Mesothelial cell of epicardium (in vitro differentiated cells): Measurements from ENCODE around the gene PARVA. TPM values are rescaled to one million over a fixed set of nuclear protein-coding genes. Genes with fewer than 3 reads are reported as not detected.

Experiments used
- DNase-seq, 2 experiments: peaks; one replicate each; pipeline ENCODE4 v3.0.0; 2021; ENCODE audit warnings: low spot score in 2 of 2; ENCODE audit not compliant: unreplicated experiment in 2 of 2
- H3K27ac Mint-ChIP-seq: 2 replicates; pipeline ENCODE4 v1.8.0; 2021; ENCODE audit warnings: mixed read lengths
- H3K27me3 Mint-ChIP-seq: 2 replicates; pipeline ENCODE4 v1.8.0; 2021; ENCODE audit warnings: low read depth, mixed read lengths
- H3K36me3 Mint-ChIP-seq: 2 replicates; pipeline ENCODE4 v1.8.0; 2021; ENCODE audit warnings: mixed read lengths
- H3K4me1 Mint-ChIP-seq: 2 replicates; pipeline ENCODE4 v1.8.0; 2021; ENCODE audit warnings: mixed read lengths
- H3K4me3 Mint-ChIP-seq: 2 replicates; pipeline ENCODE4 v1.8.0; 2021; ENCODE audit warnings: mild to moderate bottlenecking, moderate library complexity, mixed read lengths
- H3K9me3 Mint-ChIP-seq: 2 replicates; pipeline ENCODE4 v1.8.0; 2021; ENCODE audit warnings: mixed read lengths
- total RNA-seq: library from RNA; stranded (reverse); gene quantifications from 3 replicates; pipeline ENCODE4 v1.2.1, GENCODE V29; 2021
- TF ChIP-seq, protein P1 (sequence below): fragments of 200-600 bp; sonication (generic); IDR thresholded peaks from one replicate; pipeline ENCODE4 v1.5.0; 2021; ENCODE audit warnings: antibody characterized with exemption; ENCODE audit not compliant: unreplicated experiment

Gene PARVA
- total RNA-seq, 1 donor from 2014 or later: 77.1 TPM

DNA sequence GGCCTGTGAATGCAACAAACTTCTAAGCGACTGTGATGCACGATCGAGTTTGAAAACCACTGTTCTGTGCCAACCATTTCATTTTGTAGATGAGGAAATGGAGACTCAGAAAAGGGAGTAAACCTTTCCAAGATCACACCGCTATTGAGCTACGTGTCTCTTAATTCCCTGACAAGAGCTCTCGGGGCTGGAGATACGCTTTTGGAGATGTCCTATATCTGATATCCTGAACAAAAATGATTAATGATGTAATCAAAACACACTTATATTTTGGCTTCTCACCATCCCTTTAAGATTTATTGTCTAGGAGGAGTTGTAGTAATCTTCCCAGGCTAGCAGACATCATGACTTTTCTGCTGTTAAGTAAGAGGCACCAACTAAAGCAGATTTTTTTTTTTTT lies 1.7 kb upstream of the PARVA start:
- Mint-ChIP-seq H3K27me3 (no peaks in the 10 kb centered on the region), H3K4me1 (peaks cover 40% of the 10 kb centered on the region), H3K36me3 (no peaks in the 10 kb centered on the region), H3K27ac (peak overlapping the region; percentile 92), H3K4me3 (no peak overlapping the region), H3K9me3 (peaks cover 7% of the 10 kb centered on the region)
- TF ChIP-seq, protein P1, sequence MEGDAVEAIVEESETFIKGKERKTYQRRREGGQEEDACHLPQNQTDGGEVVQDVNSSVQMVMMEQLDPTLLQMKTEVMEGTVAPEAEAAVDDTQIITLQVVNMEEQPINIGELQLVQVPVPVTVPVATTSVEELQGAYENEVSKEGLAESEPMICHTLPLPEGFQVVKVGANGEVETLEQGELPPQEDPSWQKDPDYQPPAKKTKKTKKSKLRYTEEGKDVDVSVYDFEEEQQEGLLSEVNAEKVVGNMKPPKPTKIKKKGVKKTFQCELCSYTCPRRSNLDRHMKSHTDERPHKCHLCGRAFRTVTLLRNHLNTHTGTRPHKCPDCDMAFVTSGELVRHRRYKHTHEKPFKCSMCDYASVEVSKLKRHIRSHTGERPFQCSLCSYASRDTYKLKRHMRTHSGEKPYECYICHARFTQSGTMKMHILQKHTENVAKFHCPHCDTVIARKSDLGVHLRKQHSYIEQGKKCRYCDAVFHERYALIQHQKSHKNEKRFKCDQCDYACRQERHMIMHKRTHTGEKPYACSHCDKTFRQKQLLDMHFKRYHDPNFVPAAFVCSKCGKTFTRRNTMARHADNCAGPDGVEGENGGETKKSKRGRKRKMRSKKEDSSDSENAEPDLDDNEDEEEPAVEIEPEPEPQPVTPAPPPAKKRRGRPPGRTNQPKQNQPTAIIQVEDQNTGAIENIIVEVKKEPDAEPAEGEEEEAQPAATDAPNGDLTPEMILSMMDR: no peak
- no peak for DNase-seq

DNA sequence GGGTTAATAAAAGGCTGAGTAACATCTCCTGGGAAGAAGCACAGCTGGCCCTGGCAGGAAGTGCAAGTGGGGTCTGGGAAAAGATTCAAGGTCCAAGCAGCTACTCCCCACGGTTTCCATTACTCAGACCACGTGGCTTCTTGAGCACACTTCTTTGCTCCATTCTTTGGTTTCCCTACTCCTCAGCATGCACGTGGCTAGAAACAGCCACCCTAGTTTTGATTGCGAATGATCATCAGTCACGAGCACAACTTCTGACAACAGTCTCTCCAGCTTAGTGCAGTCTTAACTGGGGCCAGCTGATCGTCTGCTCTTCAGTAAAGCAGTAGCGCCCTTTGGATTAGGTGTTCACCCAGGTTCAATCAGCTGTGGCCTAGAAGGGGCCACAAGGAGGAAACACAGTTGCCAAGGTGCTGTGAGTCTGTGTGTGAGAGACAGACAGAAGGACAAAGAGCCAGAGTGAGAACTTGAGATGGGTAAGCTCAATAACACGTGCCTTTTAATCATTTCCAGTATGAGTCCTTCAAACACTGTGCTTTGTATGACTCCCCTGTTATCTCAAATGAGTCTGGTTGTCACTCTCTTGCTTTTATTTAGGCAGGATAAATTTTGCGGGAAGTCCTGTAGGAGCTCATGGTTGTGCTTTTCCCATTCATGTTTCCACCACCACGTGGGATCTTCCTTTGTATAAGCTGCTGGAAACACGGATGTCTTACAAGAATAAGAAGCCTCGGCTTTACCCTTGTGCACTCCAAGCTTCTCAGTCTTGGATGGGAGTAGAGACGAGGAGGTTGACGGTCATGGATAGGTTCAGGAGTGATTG lies 901 bp upstream of the PARVA start:
- Mint-ChIP-seq H3K9me3 (no peaks in the 10 kb centered on the region), H3K27ac (peak overlapping the region; percentile 92), H3K4me3 (peak overlapping the region; percentile 75), H3K27me3 (no peaks in the 10 kb centered on the region), H3K36me3 (no peaks in the 10 kb centered on the region), H3K4me1 (peaks cover 40% of the 10 kb centered on the region)
- TF ChIP-seq, protein P1: no peak
- no peak for DNase-seq

DNA sequence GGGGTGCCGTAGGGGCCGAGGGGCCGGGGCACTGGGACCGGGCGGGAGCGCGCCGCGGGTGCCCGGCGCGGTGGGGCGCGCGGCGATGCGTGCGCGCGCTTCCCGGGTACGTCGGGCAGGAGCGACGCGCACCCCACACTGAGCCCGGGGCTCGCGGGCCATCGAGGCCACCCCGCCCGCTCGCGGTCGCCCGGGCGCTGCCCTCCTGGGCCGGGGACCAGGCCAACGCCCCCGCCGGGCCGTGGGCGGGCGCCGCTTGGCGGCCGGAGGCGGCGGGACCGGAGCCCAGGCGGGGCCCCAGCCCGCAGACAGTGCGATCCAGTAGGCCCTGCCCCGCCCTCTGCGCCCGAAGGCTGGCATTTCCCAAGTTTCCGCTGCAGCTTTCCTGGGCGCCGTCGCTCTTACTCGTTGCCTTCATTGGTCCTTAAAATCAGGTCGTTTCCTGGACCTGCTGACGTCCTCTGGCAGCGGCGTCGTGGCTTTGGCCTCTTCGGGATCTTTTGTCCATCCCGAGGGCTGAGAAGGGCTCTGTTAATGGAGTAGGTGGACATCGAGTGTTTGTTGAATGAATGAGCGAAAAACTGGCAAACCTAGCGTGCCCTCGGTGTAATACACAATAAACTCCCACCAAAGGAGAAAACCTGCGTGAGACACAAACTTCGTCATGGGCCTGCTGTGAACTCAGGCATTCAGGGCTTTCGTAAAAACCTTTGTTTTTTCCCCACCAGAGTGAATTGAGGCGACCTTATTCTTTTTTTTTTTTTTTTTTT lies 638 bp downstream of the PARVA start:
- H3K9me3 Mint-ChIP-seq: no peaks in the 10 kb centered on the region
- no peaks in the 10 kb centered on the region for H3K27me3 Mint-ChIP-seq
- peak; percentile 42 to 69 for DNase-seq
- TF ChIP-seq, protein P1: no peak
- peaks cover 40% of the 10 kb centered on the region for H3K4me1 Mint-ChIP-seq
- H3K27ac Mint-ChIP-seq: peak overlapping the region; percentile 99
- H3K36me3 Mint-ChIP-seq: peaks cover under 1% of the 10 kb centered on the region
- H3K4me3 Mint-ChIP-seq: peak overlapping the region; percentile 95

DNA sequence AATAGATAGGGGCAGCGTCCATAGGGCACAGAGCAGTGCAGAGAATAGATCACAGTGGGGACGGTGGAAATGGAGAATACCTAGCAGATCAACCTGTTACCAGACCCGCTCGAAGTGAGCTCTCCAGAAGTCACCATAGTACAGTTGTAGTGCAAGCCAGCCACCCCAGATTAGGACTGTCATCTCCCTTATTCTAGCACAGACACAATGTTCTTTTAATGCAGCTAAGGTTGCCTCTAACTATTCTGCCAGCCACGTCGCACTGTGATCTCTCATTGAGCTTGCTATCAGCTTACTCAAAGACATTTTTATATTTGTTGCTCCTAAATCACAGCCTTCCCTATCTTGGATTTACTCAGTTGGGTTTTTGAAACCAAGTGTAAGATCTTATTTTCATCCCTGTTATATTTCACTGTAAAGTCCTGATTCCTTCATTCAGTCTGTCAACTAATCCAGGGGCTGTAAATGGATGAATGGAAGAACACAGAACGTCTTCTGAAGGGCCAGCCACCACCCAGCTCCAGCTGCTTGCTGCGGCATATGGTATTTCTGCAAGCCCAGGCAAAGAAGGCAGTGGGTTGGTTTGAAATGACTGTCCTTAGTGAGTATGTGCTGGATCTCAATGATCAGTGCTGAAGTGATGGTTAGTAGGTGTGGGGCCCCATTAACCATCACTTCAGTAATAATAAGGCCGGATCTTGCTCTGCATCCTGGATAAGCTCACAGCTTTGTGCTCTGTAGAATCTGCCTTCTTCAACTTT lies 3.4 kb downstream of the PARVA start:
- H3K27ac Mint-ChIP-seq: no peak overlapping the region
- peaks cover 35% of the 10 kb centered on the region for H3K4me1 Mint-ChIP-seq
- TF ChIP-seq, protein P1: no peak
- DNase-seq: no peak
- no peaks in the 10 kb centered on the region for H3K9me3 Mint-ChIP-seq
- no peaks in the 10 kb centered on the region for H3K27me3 Mint-ChIP-seq
- H3K36me3 Mint-ChIP-seq: peaks cover 13% of the 10 kb centered on the region
- no peak overlapping the region for H3K4me3 Mint-ChIP-seq

GRCh38 chr11:12381875-12382274 lies 4.5 kb downstream of the PARVA start:
- Mint-ChIP-seq H3K9me3 (no peaks in the 10 kb centered on the region), H3K4me1 (peaks cover 35% of the 10 kb centered on the region), H3K36me3 (peaks cover 13% of the 10 kb centered on the region), H3K27ac (no peak overlapping the region), H3K27me3 (no peaks in the 10 kb centered on the region), H3K4me3 (no peak overlapping the region)
- TF ChIP-seq, protein P1: no peak
- no peak for DNase-seq
